SK-N-MC (cell line): ENCODE measurements around the gene CEP89.
"Not testable (repeated sequence)": the region's sequence is repeated elsewhere in the genome, so short reads cannot be mapped to it uniquely, and the experiment has no call there.

Experiments used
- DNase-seq: peaks from one replicate; pipeline ENCODE4 v3.0.0-alpha.2; 2011; ENCODE audit warnings: low read depth, low spot score
- H3K27ac ChIP-seq: fragments of 200-600 bp; sonication (generic); 2 replicates; pipeline ENCODE4 v1.5.1; 2016; ENCODE audit warnings: mixed run types
- H3K36me3 ChIP-seq: fragments of 200-600 bp; sonication (generic); 2 replicates; pipeline ENCODE4 v1.6.1; 2017; ENCODE audit warnings: antibody characterized with exemption, low read length, mixed read lengths; ENCODE audit not compliant: insufficient read depth
- H3K4me3 ChIP-seq: fragments of 200-600 bp; sonication (generic); 2 replicates; pipeline ENCODE4 v1.5.1; 2016
- H3K9ac ChIP-seq: fragments of 200-600 bp; sonication (generic); 2 replicates; pipeline ENCODE4 v1.8.0; 2017; ENCODE audit warnings: mixed run types, mixed read lengths; ENCODE audit not compliant: insufficient read length
- H3K9me3 ChIP-seq: fragments of 200-600 bp; sonication (generic); 2 replicates; pipeline ENCODE4 v1.6.1; 2017; ENCODE audit warnings: low read depth, mild to moderate bottlenecking, antibody characterized with exemption, low read length, moderate library complexity, mixed read lengths
- EZH2 ChIP-seq: fragments of 200-600 bp; sonication (generic); IDR thresholded peaks from one replicate; pipeline ENCODE4 v1.6.1; 2017; ENCODE audit warnings: antibody characterized with exemption
- FOXP2 ChIP-seq: optimal IDR thresholded peaks from 2 replicates; pipeline ENCODE3; 2011; ENCODE audit warnings: mild to moderate bottlenecking, moderate library complexity; ENCODE audit not compliant: insufficient read depth; ENCODE audit errors: extremely low read length, control extremely low read depth
- POLR2AphosphoS5 ChIP-seq: IDR thresholded peaks from 2 replicates; pipeline ENCODE4 v1.6.1; 2012; ENCODE audit warnings: mild to moderate bottlenecking, low read depth, low read length, borderline replicate concordance

The CEP89 gene

DNA sequence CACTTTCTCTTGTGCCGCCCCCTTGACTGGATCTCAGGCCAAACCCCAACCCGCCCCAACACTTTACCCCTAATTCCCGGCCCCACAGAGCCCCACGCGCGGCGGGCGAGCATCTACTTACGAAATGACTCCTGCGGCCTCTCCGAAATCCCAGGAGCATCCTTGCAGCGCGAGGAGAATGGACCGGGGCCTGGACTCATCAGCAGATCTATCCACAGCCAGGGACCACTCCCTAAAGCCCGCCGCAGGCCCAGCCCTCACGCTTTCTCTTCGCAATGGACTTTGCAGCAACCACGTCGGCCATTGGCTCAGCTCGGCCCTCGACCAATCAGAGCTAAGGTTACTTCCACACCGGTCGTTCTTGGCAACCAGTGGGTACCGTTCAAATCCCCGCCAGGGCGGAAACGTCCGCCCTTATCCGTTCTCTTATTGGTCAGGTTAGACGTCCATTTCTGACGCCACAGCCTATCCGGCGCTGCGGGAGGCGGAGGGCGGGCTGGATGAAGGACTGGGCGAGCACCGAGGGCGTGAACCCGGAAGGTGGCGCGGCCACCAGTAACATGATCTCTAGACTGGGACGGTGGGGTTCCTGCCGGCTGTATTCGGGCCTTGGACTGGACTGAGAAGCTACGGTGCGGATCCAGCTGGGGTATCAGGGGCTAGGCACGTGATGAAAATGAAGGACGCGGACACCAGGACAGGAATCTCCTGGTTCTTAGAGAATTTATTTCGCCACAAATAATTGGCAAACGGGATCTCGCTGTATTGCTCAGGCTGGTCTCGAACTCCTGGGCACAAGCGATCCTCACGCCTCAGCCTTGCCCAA lies at the start of gene CEP89, which contains the start of gene FAAP24:
CEP89 (minus strand) TSS at position 244 of the 826 bp plus-strand sequence; CDS start at position 160, 84 bp downstream.
FAAP24 (plus strand) TSS at position 528 of the 826 bp plus-strand sequence. CDS start 955 bp downstream, outside the sequence.
- Histone ChIP-seq H3K27ac (no peak within 1 kb of the TSS), H3K9ac (peak within 1 kb of the TSS; percentile 71), H3K36me3 (peaks cover 9% of the 10 kb centered on the region), H3K4me3 (peak within 1 kb of the TSS; percentile 93), H3K9me3 (no peaks in the 10 kb centered on the region)
- TF ChIP-seq EZH2 = no peak
- TF ChIP-seq POLR2AphosphoS5 = peak; percentile 75; the same call in 1 of the 2 replicates
- DNase-seq = peak; percentile 99

DNA sequence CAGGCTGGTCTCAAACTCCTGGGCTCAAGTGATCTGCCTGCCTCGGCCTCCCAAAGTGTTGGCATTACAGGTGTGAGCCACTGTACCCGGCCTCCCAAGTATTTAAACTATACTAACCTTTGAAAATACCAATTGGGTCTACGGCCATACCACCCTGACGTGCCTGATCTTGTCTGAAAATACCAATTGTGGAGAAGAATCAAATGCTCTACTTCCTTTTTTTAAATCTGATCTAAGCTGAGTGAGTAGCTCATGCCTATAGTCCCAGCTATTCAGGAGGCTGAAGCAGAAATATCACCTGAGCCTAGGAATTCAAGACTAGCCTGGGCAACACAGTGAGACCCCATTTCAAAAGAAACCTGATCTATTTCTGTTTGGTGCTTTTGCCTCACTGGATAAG lies 39.1 kb upstream of the CEP89 start:
- not testable (repeated sequence) for H3K9ac ChIP-seq, H3K27ac ChIP-seq, H3K9me3 ChIP-seq, H3K4me3 ChIP-seq, DNase-seq
- H3K36me3 ChIP-seq = peaks cover 17% of the 10 kb centered on the region; the same call in 1 of the 2 replicates

DNA sequence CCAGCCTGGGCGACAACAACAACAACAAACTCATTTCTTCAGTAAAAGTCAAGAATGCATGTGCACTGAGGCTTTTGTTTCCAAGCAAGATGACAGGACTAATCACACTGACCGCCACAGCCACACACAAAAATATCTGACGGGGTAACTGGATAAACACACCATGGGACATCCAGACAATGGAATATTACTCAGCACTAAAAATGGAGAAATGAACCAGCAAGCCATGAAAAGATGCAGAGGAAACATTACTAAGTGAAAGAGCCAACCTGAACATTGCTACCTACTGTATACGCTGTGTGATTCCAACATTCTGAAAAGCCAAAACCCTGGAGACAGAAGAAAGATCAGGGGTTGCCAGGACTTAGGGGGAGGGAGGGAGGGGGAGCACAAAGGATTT lies 37.0 kb upstream of the CEP89 start:
- no peak overlapping the region for H3K4me3 ChIP-seq
- H3K36me3 ChIP-seq = peaks cover 17% of the 10 kb centered on the region; the same call in 1 of the 2 replicates
- TF ChIP-seq POLR2AphosphoS5 = no peak
- no peak for TF ChIP-seq FOXP2
- TF ChIP-seq EZH2 = no peak
- no peaks in the 10 kb centered on the region for H3K9me3 ChIP-seq
- H3K27ac ChIP-seq = no peak overlapping the region
- H3K9ac ChIP-seq = no peak overlapping the region
- DNase-seq = no peak

DNA sequence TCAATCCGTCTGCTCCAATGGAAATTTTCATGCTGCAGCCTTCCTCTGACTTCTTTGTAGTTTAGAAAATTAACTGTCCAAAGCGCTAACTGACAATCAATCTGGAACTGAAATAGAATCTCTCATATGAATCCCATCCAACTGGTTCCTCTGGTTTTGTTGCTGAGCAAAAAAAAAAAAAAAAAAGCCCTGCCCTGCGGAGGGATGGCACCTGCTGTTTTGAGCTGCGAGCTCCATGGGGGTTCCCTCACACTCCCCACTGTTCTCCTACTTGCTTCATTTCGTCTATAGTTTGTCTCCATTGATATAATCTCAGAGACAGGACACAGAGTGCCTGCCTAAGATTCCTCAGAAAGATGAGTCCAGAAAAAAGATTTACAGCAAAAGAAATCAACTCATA lies 33.7 kb upstream of the CEP89 start:
- Histone ChIP-seq H3K9ac (no peak overlapping the region), H3K9me3 (no peaks in the 10 kb centered on the region), H3K27ac (no peak overlapping the region), H3K4me3 (no peak overlapping the region), H3K36me3 (peaks cover 11% of the 10 kb centered on the region; the same call in 1 of the 2 replicates)
- peak; percentile 1 for DNase-seq
- TF ChIP-seq POLR2AphosphoS5 = no peak
- TF ChIP-seq EZH2 = no peak
- no peak for TF ChIP-seq FOXP2

DNA sequence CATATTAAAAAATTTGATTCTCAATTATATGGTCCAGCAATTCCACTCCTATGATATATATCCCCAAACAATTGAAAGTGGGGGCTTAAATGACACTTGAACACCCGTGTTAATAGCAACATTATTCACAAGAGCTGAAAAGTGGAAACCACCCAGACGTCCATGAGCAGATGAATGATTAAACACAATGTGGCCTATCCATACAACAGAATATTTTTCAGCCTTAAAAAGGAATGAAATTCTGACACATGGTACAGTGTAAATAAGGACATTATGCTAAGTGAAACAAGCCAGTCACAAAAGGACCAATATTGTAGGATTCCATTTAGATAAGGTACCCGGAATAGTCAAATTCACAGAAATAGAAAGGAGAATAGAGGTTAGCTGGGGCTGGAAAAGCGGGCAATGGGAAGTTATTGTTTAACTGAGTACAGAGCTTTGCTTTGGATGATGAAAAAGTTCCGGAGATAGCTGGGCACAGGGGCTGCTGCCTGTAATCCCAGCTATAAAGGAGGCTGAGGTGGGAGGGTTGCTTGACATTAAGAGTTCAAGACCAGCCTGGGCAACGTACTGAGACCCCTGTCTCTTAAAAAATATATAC lies 31.8 kb upstream of the CEP89 start:
- not testable (repeated sequence) for H3K9me3 ChIP-seq, H3K27ac ChIP-seq, H3K4me3 ChIP-seq, H3K36me3 ChIP-seq, H3K9ac ChIP-seq, DNase-seq

DNA sequence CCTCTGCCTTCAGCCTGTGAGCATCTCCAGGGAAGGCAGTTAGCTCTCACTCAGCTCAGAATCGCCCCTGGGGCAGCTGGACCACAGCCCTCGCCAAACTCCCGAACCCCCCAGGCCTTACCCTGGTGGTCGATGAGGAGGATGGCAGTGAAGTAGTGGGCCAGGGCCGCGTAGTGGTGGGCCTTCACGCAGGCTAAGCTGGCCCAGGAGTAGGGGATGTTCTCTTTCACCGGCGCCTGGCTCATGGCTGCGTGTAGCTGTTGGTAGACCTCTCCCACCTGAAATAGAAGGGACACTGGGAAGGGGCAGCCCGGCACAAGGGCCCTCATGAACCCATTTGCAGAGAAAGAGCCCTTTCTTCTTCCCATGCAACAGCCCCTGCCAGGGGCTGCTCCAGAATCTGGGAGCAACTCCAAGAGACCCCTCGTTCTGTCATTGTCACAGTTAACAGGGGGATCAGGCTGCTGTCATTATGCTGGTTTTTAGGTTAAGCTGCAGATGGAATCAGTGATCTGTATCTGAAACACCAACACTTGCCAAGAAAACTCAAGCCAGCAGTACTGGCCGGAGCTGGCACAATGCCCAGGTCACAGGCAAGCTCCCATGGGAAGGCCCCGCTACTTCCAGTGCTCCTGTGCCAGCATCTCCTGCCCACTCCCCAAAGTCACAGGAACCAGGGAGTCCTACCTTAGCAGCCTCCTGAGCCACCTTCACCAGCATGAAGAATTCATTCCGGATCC lies 30.5 kb upstream of the CEP89 start:
- DNase-seq, H3K9ac ChIP-seq, H3K4me3 ChIP-seq, H3K9me3 ChIP-seq, H3K27ac ChIP-seq, H3K36me3 ChIP-seq: not testable (repeated sequence)

DNA sequence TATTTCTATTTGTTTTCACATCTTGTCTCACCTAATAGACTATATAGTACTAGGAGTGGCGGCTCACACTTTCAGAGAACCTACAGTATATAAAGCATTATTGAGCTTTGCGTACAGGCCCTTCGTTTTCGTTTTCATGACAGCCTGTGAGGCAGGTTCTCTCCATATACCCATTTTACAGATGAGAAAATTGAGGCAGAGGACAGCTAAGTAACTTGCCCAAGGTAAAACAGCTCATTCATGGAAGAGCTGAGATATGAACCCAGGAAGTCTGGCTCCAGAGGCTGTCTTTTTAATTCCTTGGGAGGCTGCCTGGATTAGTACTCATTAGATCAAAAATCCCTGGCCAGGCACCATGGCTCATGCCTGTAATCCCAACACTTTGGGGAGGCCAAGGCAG lies 29.2 kb upstream of the CEP89 start:
- H3K27ac ChIP-seq = no peak overlapping the region
- H3K4me3 ChIP-seq = no peak overlapping the region
- TF ChIP-seq EZH2 (no peak), POLR2AphosphoS5 (no peak), FOXP2 (no peak)
- no peak for DNase-seq
- no peak overlapping the region for H3K9ac ChIP-seq
- H3K9me3 ChIP-seq = no peaks in the 10 kb centered on the region
- H3K36me3 ChIP-seq = peaks cover 5% of the 10 kb centered on the region; the same call in 1 of the 2 replicates

DNA sequence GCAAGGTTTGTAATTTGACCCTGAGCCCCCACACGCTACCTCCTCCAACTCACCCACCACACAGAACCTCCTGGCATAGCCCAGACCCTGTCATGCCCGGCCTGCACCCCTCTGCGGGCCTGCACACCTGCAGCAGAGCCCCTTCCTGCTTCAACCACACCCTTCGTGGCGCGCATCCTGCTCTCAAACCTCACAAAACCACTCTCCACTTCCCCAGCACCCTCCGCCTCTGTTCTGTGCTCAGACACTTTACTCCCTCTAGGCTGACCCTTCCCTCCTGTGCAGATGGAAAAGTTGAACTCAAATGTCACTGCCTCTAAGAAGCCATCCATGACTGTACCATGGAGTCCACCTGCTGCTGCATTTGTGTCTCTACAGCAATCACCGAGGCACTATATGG lies 28.8 kb upstream of the CEP89 start:
- no peak overlapping the region for H3K9ac ChIP-seq
- no peak overlapping the region for H3K27ac ChIP-seq
- DNase-seq = no peak
- H3K9me3 ChIP-seq = no peaks in the 10 kb centered on the region
- no peak for TF ChIP-seq FOXP2
- TF ChIP-seq EZH2 = no peak
- TF ChIP-seq POLR2AphosphoS5 = no peak
- peaks cover 5% of the 10 kb centered on the region; the same call in 1 of the 2 replicates for H3K36me3 ChIP-seq
- H3K4me3 ChIP-seq = no peak overlapping the region

DNA sequence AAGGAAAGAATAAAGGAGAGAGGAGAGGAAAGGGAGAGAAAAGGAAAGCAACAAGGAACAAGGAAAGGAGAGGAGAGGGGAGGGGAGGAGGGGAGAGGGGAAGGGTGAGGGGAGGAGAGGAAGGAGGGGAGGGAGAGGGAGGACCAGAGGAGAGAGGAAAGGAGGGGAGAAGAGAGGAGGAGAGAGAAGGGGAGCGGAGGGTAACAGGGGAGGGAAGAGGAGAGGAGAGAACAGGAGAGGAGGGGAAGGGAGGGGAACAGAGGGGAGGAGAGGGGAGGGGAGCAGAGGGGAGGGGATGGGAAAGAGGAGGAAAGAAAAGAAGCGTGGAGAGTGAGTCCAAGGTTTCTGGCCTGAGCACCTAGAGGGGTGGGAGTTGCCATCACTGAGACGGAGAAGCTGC lies 27.0 kb upstream of the CEP89 start:
- Histone ChIP-seq H3K27ac (no peak overlapping the region), H3K9ac (no peak overlapping the region), H3K9me3 (no peaks in the 10 kb centered on the region), H3K36me3 (peaks cover 5% of the 10 kb centered on the region; the same call in 1 of the 2 replicates), H3K4me3 (no peak overlapping the region)
- TF ChIP-seq FOXP2 (no peak), POLR2AphosphoS5 (no peak), EZH2 (no peak)
- no peak for DNase-seq
